GM03348 (cell line): ENCODE measurements around the gene CNTNAP5.
"Not testable (repeated sequence)": the region's sequence is repeated elsewhere in the genome, so short reads cannot be mapped to it uniquely, and the experiment has no call there.

Experiments used
- DNase-seq: peaks from one replicate; pipeline ENCODE4 v3.0.0; 2012; ENCODE audit warnings: low spot score

The CNTNAP5 gene

GRCh38 chr2:124325667-124326440, 300.8 kb downstream of the CNTNAP5 start:
- no peak for DNase-seq

GRCh38 chr2:124327303-124327702, 302.2 kb downstream of the CNTNAP5 start:
- no peak for DNase-seq

- no peak for DNase-seq
These were observed 303.3 kb downstream of the CNTNAP5 start for GRCh38 chr2:124328397-124328796.

- DNase-seq = no peak
These were observed 308.7 kb downstream of the CNTNAP5 start for GRCh38 chr2:124333784-124334183.

DNA sequence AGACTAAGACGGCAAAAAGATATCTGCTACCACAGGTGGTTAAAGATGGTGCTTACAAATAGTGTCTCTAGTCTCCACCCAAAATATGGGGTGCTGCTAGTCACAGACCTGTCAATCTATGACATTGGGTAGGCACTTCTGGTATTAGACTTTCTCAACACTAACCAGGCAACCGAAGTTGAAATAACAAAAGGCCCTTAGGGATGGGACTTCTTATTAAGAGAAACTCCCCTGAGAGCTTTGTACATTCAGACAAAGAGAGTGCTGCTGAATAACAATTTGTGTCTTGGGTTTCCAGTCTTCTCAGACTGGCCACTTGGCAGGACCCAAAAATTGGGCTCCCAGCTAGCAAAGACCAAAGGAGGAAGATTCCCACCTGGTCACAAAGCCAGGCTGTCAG, 310.0 kb downstream of the CNTNAP5 start:
- DNase-seq = no peak

DNA sequence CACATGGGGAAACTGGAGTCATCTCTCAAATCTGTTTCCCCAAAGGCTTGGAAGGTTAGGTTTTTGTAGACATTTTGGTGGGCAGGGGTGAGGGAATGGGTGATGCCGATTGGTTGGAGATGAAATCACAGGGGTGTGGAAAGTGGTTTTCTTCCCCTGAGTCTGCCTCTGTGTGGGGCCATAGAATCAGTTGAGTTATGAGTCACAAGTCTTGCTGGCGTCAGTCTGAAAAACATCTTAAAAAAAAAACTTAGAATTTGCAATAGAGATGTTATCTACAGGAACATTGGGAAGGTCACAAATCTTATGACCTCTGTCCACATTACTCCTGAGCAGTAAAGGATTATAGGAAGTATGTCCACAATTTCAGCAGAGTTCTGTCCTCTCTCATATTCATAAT, 314.6 kb downstream of the CNTNAP5 start:
- DNase-seq = no peak

- DNase-seq = no peak
These were observed 318.9 kb downstream of the CNTNAP5 start for GRCh38 chr2:124343827-124344498.

DNA sequence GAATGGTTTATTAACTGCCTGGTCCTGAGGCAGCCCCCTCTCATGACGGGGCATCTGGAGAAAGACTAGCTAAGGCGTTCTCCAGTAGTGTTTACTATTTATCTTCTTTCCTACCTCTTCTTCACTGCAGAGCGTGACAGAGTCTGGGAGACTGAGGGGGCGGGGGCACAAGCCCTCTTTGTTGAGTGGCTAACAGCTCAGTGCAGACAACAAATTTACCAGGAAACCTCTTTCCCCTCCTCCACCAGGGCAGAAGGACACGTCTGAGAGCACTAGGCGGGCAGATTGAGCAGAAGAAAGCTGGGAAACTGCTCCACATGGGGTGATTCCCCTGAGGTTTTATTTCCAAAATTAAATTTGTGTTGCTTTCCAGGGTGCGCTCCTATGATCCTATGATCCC, 322.1 kb downstream of the CNTNAP5 start:
- DNase-seq = no peak

DNA sequence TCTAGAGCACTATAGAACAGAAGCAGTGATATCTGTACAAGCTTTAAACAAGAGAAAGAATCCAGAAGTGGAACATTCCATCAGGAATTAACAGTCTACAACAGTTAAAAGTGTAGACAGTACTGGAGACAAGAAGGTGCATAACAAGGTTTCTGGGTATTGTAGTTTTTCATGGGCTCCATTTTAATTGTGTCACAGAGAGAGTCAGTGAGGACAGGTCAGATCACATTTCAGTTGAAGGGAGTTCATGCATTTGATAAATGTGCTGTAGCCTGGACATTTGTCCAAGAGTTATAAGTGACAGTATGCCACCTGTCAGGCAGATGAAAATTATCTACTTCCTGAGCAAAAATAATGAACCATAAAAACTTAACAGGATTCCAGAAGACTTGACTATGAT, 328.6 kb downstream of the CNTNAP5 start:
- DNase-seq = no peak

- DNase-seq = no peak
These were observed 329.4 kb downstream of the CNTNAP5 start for GRCh38 chr2:124354466-124354865.

DNA sequence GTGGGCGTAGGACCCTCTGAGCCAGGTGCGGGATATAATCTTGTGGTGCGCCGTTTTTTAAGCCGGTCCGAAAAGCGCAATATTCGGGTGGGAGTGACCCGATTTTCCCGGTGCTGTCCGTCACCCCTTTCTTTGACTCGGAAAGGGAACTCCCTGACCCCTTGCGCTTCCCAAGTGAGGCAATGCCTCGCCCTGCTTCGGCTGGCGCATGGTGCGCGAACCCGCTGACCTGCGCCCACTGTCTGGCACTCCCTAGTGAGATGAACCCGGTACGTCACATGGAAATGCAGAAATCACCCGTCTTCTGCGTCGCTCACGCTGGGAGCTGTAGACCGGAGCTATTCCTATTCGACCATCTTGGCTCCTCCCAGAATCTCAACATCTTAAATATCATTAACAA, 336.9 kb downstream of the CNTNAP5 start:
- DNase-seq = not testable (repeated sequence)

- DNase-seq = no peak
These were observed 344.1 kb downstream of the CNTNAP5 start for GRCh38 chr2:124369181-124369580.

DNA sequence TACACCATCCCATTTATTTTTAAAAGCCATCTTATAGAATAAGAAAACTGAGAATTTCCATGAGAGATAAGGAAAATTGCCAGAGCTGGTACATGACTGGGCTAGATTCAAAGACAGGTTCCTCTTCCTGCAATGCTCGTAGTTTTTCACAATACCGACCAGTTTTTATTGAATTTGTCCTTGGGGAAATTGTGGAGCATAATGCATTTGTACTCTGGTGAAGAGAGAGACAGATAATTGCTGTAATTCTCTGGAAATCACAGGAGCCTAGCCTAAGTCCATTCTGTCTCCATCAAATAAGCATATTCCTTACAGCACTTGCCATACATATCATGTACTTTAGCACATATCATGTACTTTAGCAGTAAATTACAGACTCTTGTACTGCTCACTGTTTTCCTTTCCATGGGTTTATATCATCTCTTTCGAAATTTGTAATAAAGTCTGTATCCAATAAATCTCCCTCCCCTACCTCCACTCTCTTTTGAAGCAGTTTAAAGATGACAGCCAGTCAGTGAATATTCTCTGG, 355.2 kb downstream of the CNTNAP5 start:
- no peak for DNase-seq

GRCh38 chr2:124382067-124382618, 357.1 kb downstream of the CNTNAP5 start:
- no peak for DNase-seq

GRCh38 chr2:124395961-124396360, 370.9 kb downstream of the CNTNAP5 start:
- no peak for DNase-seq

DNA sequence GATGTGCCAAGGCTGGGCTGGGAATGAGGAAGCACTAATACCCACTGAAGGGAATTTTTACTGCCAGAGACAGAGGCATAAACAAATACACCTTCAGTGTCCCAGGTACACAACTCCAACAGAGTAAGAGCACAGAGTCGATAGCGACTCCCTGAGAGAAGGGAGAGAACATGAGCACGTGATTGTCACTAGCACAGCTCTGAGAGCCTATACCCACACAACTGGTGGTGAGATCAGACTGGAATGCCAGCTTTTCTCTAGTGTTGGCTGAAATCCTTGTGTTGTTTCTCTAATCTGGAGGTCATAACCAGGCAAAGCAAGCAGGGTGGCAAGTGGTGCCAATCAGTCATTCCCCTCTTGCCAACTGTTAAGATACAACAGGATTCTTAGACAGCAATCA, 377.2 kb downstream of the CNTNAP5 start:
- no peak for DNase-seq

- DNase-seq = not testable (repeated sequence)
These were observed 382.9 kb downstream of the CNTNAP5 start for GRCh38 chr2:124407836-124408534.

GRCh38 chr2:124424074-124424473, 399.0 kb downstream of the CNTNAP5 start:
- no peak for DNase-seq

GRCh38 chr2:124426122-124426521, 401.0 kb downstream of the CNTNAP5 start:
- DNase-seq = no peak

DNA sequence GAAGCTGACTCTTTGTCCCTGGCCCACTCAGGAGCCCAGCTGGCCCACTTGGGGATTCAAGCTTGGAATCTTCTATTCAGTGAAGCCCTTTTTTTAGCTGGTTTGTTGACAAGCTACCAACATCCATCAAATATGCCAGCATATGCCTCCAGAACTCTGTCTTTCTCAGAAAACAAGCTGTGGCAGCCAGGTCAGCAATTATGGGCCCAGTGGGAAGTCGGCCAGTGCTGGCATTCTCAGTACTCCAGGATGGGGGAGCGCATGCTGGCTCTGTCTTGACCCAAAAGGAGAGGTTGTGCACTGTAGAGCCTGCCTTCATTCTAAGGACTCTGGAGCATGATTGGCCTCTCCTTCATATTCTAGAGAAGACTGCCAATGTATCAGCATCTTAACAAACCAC, 401.5 kb downstream of the CNTNAP5 start:
- DNase-seq = no peak

DNA sequence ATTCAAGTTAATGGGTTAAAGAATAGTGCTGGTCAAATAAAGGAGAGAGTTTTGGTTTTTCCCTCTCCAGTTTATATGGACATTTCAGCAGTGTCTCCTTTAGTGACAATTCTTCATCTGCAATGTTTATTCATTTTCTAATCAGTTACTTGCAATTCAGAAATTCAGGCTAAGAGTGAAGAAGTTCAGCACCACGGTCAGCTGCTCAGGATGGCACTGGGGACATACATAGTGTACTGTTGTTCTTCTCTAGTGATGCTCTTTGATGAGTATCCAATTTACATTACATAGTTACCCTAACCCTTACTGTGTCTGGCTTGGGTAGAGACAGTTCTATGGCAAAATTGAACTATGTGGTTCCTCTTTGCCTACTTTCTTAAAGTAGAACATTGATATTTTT, 412.7 kb downstream of the CNTNAP5 start:
- DNase-seq = no peak

DNA sequence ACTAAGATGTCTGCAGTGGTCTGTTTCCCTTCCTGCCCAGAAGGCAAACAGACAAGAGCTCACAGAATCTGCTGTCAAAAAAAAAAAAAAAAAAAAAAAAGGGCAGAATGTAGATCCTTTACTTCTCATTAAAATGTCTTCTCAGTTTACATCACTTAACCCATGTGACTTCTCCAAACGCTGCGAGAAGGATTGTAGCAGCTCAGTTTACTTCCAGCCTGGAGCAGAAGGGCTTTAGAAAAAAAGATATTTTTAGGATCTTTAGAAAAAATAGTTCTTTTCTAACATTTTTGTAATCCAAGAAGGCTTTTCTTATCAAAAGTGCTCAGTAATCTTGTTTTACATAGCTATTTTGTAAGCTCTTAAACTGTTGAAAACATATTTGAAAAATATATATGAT, 425.4 kb downstream of the CNTNAP5 start:
- no peak for DNase-seq

GRCh38 chr2:124476291-124476690, 451.2 kb downstream of the CNTNAP5 start:
- no peak for DNase-seq
